DMS114 treated with DMSO at 0.1 percent for 48 hours (cell line): ENCODE measurements around the gene ASB3.
"Not testable (repeated sequence)": the region's sequence is repeated elsewhere in the genome, so short reads cannot be mapped to it uniquely, and the experiment has no call there.

ENCODE experiments used
- DNase-seq: peaks from one replicate; lab custom pipeline; 2025; ENCODE audit not compliant: unreplicated experiment; lab: John Stamatoyannopoulos, UW

Gene ASB3

GRCh38 chr2:53744395-53745065, 42.2 kb downstream of the ASB3 start:
- no peak for DNase-seq

DNA sequence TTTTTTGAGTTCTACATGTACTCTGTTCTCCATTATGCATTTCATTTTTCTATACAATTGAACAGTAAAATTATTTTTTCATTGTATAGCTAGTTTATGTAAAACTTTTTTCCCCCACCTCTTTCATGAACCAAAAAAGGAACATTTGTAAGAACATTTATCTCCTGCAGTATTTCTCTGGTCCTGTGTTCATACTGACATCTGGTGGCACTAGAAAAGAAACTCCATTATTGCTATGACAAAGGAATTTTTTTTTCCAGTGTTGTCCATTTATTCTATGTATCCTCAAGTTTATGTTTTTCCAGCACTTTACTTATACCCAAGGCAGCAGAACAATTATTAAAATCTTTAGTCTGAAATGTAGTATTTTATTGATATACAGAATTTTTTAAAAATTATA, 46.6 kb downstream of the ASB3 start:
- DNase-seq = peak; percentile 12

DNA sequence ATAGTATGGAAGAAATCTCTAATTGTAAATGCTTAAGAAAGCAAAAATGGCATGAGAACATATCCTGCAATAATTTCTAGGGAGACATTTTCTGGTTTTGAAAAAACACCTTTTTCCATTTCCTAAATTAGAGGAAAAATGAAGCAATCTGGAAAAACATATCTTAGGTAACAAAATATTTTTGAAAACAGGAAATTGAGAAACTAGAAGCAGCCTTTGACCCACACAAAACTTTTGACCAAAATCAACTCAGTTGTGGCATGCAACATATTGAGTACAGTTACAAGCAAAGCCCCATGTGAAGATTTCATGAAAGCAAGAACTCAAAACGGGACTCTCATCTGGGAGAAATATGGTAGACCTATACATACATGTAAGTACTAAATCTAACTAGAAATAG, 47.7 kb downstream of the ASB3 start:
- no peak for DNase-seq

DNA sequence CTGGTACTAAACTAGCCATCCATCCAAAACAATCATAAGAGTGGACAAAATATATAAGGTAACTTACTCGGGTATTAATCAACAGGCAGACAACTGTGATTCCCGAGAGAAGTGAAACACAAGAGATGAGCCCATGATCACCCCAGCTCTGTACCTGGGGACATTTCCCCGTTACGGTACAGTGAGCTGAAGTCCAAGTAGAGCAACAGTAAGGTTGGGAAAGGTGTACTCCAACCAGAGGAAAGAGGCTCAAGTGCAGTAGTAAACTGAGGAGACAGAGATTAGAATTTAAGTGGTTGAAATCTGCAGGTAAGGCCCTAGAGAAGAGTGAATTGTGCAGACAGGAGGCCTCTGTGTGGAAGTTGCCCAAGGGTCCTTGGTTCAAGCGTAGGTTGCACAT, 49.7 kb downstream of the ASB3 start:
- no peak for DNase-seq

GRCh38 chr2:53729143-53729762, 57.5 kb downstream of the ASB3 start:
- DNase-seq = no peak

DNA sequence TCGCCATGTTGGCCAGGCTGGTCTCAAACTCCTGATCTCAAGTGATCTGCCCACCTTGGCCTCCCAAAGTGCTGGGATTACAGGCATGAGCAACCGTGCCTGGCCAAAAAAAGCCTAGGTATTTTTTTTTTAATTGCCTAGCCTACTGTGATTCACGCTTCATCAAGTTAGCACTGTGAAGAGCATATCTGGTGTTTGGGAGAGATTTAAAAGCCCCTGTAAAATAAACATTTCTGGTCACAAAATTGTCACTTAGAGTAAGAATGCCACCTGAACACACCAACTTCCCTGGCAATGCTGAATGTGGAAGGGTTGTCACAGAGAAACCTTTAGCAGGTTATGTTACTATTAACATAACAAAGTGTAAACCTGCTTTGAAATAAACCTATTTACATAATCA, 58.8 kb downstream of the ASB3 start:
- no peak for DNase-seq

DNA sequence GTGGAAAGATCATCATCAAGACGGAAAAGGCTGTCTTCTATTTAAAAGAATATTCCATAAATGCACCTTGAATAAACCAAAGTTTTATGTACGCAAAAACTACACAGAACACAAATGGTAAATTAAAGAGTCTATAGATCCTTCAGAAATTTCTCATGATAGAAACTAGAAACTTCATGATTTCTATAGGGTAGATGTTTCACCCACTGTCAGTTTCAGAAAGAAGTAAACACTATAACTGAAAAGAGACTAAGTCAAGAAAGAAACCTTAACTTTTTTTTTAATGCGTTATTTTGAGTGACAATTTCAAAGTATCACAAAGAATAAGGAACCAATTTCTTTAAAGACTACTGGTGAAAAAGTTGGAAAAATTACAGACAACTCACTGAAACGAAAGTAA, 61.1 kb downstream of the ASB3 start:
- DNase-seq = no peak

DNA sequence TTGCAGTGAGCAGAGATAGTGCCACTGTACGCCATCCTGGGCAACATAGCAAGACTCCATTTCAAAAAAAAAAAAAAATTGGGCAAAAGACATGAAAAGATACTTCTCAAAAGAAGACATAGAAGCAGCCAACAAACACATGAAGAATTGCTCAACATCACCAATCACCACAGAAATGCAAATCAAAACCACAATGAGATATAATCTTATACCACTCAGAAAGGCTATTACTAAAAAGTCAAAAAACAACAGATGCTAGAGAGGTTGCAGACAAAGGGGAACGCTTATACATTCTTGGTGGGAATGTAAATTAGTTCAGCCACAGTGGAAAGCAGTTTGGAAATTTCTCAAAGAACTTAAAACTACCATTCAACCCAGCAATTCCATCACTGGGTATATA, 62.2 kb downstream of the ASB3 start:
- DNase-seq = no peak

DNA sequence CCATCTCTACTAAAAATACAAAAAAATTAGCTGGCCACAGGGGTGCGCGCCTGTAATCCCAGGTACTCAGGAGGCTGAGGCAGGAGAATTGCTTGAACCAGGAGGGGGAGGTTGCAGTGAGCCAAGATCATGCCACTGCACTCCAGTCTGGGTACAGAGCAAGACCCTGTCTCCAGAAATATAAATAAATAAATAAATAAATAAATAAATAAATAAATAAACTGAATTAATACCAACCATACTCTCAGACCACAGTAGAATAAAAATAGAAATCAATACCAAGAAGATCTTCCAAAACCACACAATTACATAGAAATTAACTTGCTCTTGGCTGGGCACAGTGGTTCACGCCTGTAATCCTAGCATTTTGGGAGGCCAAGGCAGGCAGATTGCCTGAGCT, 65.8 kb downstream of the ASB3 start:
- not testable (repeated sequence) for DNase-seq

DNA sequence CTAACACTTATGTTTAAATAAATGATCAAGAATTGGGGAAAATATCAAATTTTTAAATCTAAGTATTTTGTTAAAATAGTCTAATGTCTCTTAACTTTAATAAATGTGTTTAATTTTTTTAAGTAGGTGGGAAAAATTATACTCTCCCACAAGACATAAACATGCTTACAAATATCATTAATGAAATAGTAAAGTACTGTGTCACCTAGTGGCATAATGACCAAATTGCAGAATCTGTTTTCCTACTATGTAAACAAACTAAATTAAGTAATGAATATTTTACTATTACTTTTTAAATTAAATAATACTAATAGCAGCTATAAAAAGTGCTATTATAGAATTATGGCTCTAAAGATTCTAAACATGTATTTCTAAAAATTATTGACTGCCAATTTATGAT, 71.2 kb downstream of the ASB3 start:
- DNase-seq = no peak

- no peak for DNase-seq
Observed at GRCh38 chr2:53711271-53711780, 75.4 kb downstream of the ASB3 start.

- DNase-seq = no peak
Observed at GRCh38 chr2:53708988-53709387, 77.8 kb downstream of the ASB3 start.

- DNase-seq = no peak
Observed at GRCh38 chr2:53701221-53701620, 85.5 kb downstream of the ASB3 start.

GRCh38 chr2:53697686-53698085, 89.1 kb downstream of the ASB3 start:
- no peak for DNase-seq

DNA sequence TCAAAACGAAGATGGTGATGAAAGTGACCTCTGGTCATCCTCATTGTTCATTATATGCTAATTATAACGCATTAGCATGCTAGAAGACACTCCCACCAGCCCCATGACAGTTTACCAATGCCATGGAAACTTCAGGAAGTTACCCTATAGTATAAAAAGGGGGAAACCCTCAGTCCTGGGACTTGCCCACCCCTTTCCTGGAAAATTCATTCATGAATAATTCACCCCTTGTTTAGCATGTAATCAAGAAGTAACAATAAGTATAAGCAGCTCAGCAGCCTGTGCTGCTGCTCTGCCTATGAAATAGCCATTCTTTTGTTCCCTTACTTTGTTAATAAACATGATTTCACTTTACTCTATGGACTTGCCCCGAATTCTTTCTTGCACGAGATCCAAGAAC, 89.7 kb downstream of the ASB3 start:
- no peak for DNase-seq

DNA sequence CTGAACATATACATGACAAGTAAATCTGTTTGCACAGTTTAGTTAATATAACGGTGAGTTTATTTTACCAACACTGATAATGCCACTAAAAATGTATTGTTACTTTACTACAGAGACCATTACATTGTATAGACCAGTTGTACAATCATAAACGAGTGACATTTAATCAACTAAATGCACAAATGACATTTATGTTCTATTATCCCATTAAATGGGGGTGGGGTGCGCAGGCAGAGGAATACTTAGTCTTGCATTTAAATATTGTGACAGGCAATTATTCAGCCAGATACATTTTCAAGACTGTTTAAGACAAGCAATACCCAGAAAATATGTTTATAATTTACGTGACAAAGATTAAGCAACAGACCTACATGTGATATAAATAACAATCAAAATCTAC, 91.2 kb downstream of the ASB3 start:
- no peak for DNase-seq

DNA sequence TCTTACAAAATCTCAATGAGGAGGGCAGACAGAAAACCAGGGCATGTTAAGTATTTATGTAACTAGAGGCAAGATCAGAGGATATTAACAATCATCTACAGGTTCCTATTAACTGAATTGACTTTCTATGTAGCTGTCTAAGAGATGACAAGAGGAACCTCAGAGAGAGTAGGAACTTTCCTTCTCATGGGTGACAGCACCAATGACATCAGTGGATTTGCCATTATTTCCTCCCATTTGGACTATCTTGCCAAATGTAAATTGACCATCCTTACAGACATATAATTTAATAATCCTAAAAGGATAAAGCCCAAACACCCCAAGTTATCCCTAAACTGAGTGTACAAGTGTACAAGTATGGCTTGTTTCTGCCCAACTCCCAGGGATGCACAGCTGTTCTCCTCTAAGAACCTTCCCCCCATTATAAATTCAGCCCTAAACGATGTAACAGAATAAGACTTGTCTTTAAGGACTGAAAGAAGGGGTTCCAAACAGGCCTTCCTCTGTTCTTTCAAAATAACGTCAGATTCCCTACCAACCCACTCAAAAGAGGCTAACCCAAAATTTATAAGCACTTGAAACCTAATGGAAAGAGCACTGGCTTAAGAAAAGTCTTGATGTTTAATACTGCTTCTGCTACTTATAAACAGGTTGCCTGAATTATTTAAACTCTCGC, 92.5 kb downstream of the ASB3 start:
- DNase-seq = no peak

DNA sequence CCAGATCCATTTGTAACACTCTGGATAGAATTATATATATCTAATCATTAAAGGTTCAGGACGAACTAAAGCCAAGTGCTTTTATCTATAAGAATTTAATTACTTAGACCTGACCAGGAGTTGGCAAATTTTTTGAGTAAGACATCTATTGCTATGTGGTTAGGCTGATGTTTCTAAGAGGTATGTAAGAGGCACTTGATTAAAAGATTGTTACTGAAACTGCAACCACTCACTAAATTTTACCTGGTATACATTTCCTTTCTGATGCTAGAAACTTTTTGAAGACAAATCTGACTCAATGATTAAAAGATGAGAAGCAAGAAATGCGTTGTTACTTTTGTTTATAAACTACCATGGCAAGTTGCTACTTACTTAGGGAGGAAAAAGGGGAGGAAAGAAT, 95.9 kb downstream of the ASB3 start:
- DNase-seq = no peak

- no peak for DNase-seq
Observed at GRCh38 chr2:53672881-53673522, 113.8 kb downstream of the ASB3 start.

DNA sequence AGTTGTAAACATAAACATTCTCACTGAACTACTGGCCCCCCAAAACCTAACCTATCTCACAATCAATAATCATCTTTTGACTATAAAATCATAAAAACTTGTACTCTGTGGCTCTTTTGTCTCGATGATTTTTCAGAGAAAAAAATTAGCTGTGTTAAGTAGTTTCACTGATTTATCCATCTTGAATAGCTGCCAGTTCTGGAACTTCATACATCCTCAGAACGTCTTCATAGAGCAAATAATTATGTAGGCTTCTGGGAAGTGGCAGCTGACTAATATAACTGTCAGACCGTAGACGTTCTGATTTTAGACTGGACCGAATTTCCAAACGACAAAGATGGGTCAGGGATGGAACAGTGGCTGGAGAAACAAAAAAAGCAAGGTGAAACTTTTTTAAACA, 116.4 kb downstream of the ASB3 start:
- no peak for DNase-seq

- no peak for DNase-seq
Observed at GRCh38 chr2:53668624-53669026, 118.1 kb downstream of the ASB3 start.

DNA sequence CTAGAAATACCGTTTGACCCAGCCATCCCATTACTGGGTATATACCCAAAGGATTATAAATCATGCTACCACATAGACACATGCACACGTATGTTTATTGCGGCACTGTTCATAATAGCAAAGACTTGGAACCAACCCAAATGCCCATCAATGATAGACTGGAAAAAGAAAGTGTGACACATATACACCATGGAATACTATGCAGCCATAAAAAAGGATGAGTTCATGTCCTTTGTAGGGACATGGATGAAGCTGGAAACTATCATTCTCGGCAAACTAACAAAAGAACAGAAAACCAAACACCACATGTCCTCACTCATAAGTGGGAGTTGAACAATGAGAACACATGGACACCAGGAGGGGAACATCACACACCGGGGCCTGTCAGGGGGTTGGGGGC, 119.6 kb downstream of the ASB3 start:
- DNase-seq = not testable (repeated sequence)
